HG03066 (cell line): ENCODE results near the gene MESD.

Source experiments
- ATAC-seq: cut with Tn5 transposase; IDR thresholded peaks from one replicate; pipeline ENCODE4 v1.9.1; 2021; ENCODE audit warnings: low read depth; ENCODE audit not compliant: unreplicated experiment

Gene MESD

DNA sequence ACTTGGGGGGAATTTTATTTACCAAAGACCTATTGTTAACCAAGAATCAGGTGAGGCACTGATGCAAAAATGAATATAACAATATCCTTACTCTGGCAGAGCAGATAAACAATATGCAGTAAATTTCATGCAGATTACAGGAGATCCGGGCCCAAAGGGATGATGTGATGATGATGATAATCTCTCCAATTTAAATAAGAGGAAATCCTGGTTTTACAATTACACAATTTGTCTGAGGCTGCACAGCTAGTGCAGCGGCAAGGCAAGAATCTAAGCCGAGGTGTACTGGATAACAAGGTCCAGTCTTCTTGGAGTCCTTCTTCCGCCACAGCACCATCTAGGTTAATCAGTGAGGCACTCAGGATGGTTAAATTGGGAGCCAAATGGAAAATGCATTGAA is 2.4 kb upstream of the MESD start:
- ATAC-seq: no peak

DNA sequence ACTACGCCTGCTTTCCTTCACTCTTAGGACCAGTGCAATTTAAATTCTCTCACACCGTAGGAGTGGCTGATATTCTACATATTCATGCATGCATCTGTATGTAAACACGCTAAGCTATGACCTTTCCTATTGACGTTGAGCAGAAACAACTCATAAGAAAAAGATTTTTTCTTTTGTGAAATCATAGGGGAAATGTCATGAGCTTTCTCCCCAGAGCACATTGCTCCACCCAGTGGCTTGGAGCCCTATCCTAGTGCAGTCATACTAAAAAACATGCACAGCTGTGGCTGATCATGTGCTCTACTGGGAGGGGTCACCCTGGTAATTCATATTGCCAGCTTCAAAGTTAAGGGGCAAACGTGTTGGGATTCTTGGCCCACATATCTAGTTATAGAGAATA is 1.8 kb upstream of the MESD start:
- ATAC-seq: no peak

GRCh38 chr15:80990955-80991354 is 1.3 kb upstream of the MESD start:
- ATAC-seq: no peak

GRCh38 chr15:80989081-80989517 is 520 bp downstream of the MESD start:
- ATAC-seq: peak; percentile 1

- ATAC-seq: no peak
Measured at GRCh38 chr15:80988148-80988796, 1.3 kb downstream of the MESD start.

DNA sequence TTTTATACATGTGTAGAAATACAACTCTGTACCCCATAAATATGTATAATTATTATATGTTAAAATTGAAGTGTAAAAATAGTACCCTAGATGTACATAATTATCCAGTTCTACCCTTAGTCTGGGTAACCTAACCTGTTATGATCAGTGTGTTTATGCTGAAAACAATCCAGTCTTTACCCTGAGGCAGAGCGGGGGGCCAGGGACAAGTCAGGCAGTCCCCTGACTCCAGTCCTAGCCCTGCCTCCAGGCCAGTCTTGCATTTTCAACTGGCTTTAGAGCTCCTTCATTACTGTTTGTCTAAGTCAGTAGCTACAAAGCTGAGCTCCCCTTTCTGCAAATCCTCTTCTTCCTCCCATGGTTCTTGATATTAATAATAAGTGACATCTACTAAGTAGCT is 3.1 kb downstream of the MESD start:
- no peak for ATAC-seq

DNA sequence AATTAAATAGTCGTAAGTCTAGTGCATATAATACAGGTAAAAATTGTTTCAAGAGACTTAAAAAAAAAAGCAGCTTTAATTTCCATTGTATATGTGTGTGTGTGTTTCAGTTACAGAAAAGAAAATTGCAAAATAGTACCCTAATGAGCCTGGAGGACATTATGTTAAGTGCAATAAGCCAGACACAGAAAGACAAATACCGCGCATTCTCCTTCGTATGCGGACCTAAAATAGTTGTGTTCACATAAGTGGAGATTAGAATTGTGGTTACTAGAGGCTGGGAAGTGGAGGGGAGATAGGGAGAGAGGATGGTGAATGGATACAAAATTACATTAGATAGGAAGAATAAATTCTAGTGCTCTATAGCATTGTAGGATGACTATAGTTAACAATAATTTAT is 3.6 kb downstream of the MESD start:
- ATAC-seq: no peak

DNA sequence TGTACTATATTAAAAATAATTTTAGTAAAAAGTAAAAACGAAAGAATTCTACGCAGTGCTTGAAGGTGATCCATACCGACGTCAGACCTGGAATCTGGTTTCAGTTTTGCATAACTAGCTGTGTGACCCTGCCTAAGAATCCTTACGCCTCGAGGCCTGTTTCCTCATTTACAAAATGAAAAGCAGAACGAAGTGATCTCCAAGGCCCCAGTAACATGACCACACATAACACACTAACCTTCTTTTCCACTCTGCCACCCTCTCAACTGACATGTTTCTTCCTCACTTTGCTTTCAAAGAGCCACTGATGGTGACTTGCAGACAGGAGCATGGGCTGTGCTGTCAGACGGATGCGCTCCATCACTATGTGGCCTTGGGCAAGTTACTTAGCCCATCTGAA is 4.8 kb downstream of the MESD start:
- no peak for ATAC-seq

- ATAC-seq: no peak
Measured at GRCh38 chr15:80982839-80983238, 6.8 kb downstream of the MESD start.

DNA sequence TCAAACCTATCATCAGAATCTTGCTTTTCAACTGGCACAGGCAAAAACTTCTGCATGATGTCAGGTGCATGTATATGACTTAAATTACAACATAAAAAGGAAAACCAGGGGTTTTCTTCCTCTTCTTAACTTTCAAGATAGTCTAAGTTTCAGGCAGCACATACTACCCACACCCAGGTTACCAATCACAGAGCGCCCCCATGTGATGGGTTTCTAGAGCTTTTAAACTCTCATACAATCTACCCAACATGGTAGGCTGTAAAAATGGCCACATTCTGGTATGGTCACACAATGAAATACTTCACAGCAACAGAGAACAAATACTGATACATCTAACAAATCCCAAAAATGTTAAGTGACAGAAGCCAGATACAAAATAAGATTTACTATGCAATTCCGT is 7.4 kb downstream of the MESD start:
- ATAC-seq: no peak

GRCh38 chr15:80979538-80980200 is 9.9 kb downstream of the MESD start:
- no peak for ATAC-seq

DNA sequence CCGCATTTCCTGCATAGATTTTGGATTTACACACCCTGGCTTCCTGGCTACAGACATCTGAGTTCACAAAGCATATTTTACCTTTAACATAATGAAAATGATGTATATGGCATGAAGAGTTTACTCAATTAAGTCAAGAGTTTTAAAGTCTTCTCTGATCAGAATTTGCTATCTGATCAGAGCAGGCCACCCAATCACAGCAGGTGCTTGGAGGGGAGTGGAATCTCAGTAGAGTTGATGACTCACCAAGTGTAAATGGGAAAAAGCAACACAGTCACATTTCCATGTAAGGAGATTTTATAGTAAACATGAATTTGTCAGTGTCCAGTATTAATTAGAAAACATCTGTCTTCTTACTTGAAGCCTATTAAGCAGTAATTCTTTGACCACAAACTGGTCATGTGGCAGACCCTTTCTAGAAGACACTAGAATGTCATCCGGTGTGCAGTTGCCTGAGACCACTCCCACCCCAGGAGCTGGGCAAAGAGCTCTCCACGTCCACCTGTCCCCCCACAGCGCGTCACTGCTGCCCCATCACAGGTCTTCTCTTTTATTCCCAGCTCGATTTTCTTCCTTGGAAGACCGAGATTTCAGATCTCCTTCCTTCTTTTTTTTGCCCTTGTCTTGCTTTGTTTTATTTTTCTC is 10.8 kb downstream of the MESD start:
- ATAC-seq: no peak

DNA sequence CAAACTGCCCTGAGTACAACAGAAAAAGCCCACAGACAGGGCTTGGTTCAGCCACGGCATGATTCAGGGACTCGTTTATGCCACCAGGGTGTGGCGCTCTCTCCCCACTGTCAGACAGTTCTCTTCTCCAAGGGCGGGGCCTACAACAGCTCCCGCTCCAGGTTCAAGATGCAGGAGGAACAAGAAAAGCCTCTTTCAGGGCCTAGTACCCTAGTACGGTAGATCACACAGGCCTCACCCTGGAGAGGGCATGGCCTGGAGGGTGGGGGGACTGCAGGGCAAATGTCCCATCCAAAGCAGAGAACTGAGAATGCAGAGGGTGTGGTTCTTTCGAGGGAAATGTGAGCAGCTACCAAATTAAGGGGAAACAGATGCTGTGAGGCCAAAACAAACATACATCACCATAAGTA is 12.0 kb downstream of the MESD start:
- ATAC-seq: no peak

DNA sequence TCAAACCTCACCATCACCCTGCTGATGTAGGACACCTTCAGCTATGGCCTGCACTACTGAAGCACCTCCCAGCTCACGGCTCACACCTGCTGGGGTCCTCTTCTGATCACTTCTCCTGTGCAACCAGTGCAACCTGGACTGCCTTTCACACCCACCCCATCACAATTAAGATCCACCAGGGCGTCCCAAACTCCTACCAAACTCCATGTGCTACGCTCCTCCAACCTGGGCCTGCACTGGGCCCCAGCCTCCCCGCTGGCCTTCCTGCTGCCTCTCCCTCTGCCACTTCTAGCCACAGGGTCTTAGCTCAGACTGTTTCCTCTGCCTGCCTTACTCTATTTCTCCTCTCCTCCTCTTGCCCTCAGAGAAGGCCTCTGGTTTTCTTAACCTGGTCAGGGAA is 12.8 kb downstream of the MESD start:
- ATAC-seq: no peak

DNA sequence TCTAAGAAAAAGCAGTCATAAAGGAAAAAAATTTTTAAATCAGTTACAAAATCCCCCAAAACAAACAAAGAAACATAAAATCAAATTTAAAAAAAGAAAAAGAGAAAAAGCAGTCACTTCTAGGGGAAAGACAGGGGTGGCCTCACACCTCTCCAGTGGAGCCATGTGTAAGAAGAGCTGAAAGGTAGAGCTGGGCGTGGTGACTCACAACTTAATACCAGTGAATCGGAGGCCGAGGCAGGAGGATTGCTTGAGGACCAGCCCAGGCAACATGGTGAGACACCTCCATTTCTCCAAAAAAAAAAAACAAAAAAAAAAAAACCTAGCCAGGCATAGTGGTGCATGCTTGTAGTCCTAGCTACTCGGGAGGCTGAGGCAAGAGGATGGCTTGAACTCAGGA is 14.7 kb downstream of the MESD start:
- no peak for ATAC-seq

GRCh38 chr15:80972276-80972675 is 17.3 kb downstream of the MESD start:
- no peak for ATAC-seq

- no peak for ATAC-seq
Measured at GRCh38 chr15:80971143-80971542, 18.5 kb downstream of the MESD start.

- no peak for ATAC-seq
Measured at GRCh38 chr15:80970658-80971057, 19.0 kb downstream of the MESD start.

DNA sequence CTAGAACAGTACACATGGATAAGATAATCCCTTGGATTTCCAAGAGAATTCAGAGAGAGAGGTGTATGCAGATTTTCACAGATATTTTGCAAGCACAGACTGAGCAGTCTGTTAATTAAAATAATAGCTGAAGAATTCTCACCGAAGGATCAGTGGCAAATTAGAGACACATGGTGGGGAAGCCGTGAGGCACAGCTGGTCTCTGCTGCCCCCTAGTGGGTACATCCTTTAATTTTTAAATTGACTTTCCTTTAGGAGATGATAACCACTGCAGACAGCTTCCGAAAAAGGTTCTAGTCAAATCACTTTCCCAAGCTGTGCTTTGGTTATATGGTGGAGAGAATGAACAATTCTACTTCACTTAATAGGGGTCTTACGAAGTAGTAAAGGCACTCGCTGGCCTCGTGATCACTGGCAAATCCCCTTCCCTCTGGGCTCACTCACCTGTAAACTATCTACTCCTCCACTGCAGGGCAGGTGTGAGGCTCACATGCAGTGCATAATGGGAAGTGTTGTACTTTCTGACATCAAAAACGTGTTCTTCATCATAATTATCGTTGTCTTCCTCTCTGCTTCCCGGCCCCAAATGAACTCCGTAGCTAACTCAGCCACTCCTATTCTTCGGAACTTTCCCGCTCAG is 19.5 kb downstream of the MESD start:
- no peak for ATAC-seq

DNA sequence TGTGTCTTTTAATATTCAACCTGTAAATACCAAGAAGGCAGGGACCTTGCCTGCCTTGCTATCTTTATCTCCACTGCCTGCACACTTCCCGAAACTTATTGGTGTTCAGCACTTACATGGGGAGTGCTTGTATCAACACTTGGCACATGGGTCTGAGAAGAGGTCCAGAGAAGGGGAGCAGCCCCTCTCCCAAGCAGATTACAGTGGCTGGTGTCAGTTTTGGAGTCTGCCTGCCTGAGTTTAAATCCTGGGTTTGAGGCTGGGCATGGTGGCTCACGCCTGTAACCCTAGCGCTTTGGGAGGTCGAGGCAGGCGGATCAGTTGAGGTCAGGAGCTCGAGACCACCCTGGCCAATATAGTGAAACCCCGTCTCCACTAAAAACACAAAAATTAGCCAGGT is 20.3 kb downstream of the MESD start:
- no peak for ATAC-seq

GRCh38 chr15:80967991-80968510 is 21.6 kb downstream of the MESD start:
- ATAC-seq: no peak
